GM18909 (cell line): ENCODE measurements around the gene GATB.

Experiments used
- ATAC-seq: cut with Tn5 transposase; IDR thresholded peaks from one replicate; pipeline ENCODE4 v1.9.1; 2021; ENCODE audit warnings: mild to moderate bottlenecking; ENCODE audit not compliant: unreplicated experiment, poor library complexity

Gene GATB

DNA sequence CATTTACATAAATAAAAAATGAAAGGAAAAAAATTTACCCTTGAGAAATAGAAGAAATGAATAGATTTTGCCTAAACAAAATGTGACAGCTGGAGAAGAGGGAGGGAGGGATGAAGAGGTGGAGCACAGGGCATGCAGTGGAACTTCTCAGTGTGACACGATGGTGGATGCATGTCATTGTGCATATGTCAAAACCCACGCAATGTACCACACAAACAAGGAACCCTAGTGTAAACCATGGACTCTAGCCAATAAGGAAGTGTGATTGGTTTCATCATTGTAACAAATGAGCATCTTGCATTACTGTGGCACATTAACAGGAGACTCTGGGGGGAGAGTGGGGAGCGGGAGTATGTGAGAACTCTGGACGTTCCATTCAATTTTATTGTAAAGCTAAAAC lies 58.6 kb downstream of the GATB start:
- no peak for ATAC-seq

GRCh38 chr4:151700566-151701316 lies 60.1 kb downstream of the GATB start:
- no peak for ATAC-seq

GRCh38 chr4:151698213-151698612 lies 62.6 kb downstream of the GATB start:
- ATAC-seq: no peak

DNA sequence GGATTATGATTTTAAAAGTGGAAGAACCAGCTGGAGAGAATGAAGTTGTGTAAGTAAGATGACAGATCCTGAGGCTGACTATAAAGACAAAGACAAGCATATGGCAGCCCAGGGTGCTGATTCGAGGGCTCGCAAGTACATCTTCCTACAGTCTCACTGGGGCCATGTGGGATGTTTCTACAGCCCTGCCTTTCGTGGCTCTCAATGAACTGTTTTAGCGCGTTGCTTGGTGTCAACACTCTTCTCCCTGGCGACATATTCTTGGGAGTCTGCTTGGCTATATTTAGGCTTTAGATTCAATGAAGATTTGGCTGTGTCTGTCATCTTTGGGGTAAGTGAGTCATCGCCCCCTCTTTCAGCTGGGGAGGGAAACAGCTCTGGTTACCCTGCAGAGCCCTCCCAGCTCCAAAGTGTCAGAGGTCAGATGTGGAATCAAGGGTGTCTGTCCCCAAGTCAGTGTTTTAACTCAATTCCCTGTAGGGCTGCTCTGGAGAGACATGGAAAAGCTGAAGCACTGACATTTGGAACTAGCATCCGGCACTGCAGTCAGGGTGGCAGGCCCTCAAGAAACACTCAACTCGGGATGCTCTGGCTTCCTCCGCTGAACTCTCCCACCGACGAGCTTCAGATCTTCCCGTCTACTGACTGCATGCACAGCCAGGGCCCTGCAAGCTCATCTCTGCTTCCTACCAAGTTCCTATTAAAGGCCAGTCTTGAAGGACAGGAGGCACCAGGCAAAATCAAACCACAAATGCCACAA lies 65.7 kb downstream of the GATB start:
- ATAC-seq: no peak

- ATAC-seq: no peak
Measured at GRCh38 chr4:151692821-151693673, 67.8 kb downstream of the GATB start.

- ATAC-seq: no peak
Measured at GRCh38 chr4:151692443-151692782, 68.4 kb downstream of the GATB start.

GRCh38 chr4:151691639-151692442 lies 69.0 kb downstream of the GATB start:
- ATAC-seq: no peak

GRCh38 chr4:151690876-151691275 lies 69.9 kb downstream of the GATB start:
- no peak for ATAC-seq

DNA sequence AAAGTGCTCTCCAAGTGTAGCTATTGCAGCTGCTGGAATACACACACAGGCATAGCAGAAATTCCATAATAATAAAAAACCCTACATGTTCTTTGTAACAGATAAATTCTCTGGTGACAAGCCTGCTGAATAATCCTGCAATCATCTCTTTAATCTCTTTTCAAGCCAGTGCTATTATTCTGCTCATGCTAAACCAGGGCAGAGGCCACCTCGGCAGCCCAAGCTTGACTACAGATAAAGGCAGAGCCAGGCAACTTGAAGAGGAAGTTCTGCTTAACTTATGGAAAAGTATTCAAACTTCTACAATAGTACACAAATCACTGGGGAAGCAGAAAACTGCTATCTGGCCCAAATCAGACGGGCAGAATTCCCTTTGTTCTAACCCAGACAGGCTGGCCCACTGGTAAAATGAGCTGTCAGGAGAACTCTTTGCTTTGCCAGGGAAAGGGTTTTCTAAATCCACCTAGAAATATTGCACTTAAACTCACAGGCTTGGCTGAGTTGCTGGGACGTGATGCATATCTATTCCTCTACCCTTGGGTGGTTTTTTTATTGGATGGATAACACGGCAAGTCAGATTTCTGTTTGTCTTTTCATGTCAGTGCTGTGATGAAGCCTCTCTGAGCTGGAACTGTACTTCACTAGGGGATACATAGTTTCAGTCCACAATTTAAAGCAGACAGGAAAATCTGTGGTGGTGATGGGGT lies 70.5 kb downstream of the GATB start:
- ATAC-seq: no peak

- no peak for ATAC-seq
Measured at GRCh38 chr4:151689211-151689991, 71.4 kb downstream of the GATB start.

- ATAC-seq: no peak
Measured at GRCh38 chr4:151688785-151689043, 72.1 kb downstream of the GATB start.

GRCh38 chr4:151688003-151688784 lies 72.6 kb downstream of the GATB start:
- no peak for ATAC-seq

DNA sequence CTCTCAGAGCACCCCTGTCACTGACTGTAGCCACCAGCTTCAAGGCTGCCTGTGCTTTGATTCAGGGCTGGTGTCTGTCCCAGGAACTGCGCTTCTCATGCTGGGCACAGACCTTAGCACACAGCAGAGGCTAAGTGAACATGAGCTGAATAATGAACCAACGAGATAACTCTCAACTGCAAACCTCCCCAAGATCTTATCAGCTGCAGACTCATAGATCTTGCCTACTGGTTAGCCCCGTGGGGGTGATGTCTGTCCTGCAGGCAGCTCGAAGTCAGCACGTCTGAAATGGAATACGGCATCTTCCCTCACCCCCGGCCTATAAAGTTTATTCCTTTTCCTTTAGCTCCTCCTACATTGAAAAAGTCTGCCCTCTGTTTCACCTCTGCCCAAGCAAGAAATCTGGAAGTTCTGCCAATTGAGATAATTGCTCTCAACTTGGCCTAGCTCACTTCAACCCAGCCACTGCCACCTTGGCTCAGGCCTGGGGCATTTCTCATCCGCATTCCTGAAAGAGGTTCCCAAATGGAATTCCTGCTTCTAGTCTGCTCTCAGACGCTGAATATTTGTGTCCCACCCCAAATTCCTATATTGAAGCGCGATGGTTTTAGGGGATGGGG lies 73.7 kb downstream of the GATB start:
- no peak for ATAC-seq

DNA sequence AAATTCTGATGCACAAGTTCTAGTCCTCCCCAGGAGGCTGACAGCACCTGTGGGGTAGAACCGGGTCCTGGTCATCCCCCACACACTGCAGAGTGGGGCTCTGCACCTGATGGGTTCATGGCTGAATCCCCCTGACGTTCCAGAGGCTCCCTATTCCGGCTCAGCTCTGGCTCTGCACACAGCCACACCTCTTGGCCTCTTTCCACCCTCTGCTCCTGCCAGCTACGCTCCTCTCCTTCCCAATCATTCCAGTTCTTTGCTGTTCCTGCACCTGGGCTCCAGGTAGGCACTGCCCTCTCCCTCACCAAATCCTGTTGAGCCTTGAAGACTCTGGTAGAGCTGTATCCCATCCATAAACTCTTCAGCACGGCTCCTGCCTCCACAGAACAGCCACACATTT lies 75.5 kb downstream of the GATB start:
- ATAC-seq: no peak

DNA sequence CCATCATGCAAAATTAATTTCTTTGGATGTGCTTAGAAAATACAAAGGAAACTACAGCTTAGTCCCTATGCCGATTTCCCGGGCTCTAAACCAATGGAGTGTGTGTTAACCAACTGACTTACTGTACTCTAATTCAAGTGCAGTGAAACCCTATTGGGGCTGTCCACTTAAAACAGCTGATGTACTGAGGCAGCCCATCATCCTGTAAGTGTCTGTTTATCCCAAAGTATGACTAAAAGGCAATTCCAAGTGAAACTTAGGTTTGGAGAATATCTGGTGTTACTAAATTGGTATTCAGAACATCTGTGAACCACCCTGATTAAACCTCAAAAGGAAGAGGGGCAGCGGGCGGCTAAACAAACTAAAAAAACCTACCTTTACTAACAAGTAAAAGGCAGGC lies 79.7 kb downstream of the GATB start:
- no peak for ATAC-seq

- no peak for ATAC-seq
Measured at GRCh38 chr4:151679231-151679630, 81.6 kb downstream of the GATB start.

GRCh38 chr4:151678048-151678872 lies 82.5 kb downstream of the GATB start:
- ATAC-seq: no peak
